ENCODE results near the gene ACAD9. TPM values are rescaled to one million over a fixed set of nuclear protein-coding genes. Genes with fewer than 3 reads are reported as not detected.

ACAD9 gene
- total and polyA plus RNA-seq, 3 experiments from 2014 or later = 19.8 to 51.2 (median 50.5) TPM

- no peak overlapping the region for H3K27ac ChIP-seq (ENCODE audit: low read depth, low read length)
- no peaks in the 10 kb centered on the region for H3K27me3 ChIP-seq (ENCODE audit: insufficient read depth, low read length, poor library complexity, severe bottlenecking)
- no peaks in the 10 kb centered on the region for H3K4me1 Mint-ChIP-seq
- DNase-seq = no peak
- H3K36me3 Mint-ChIP-seq = peaks cover 3 to 93% (median 11%) of the 10 kb centered on the region in 3 donors
- H3K4me3 Mint-ChIP-seq = no peak overlapping the region
- H3K4me3 ChIP-seq (ENCODE audit: low read length) = no peak overlapping the region
- peak overlapping the region in 2 of 8 donors; percentile 82 to 88 for H3K27ac Mint-ChIP-seq
- H3K4me1 ChIP-seq (ENCODE audit: insufficient read depth, low read length) = no peaks in the 10 kb centered on the region
- no peaks in the 10 kb centered on the region for H3K9me3 Mint-ChIP-seq
- H3K36me3 ChIP-seq (ENCODE audit: insufficient read depth, low read length) = peaks cover 68% of the 10 kb centered on the region
- H3K27me3 Mint-ChIP-seq = no peaks in the 10 kb centered on the region
- ChIA-PET CTCF (no interaction called here), POLR2A (no interaction called here)
- H3K9me3 ChIP-seq (ENCODE audit: low read length) = no peaks in the 10 kb centered on the region
Observed at GRCh38 chr3:128906804-128907525, 27.5 kb downstream of the ACAD9 start.

- no peak overlapping the region for H3K4me3 Mint-ChIP-seq
- CTCF ChIA-PET = no interaction called here
- Histone ChIP-seq H3K36me3 (ENCODE audit: insufficient read depth, low read length) (peaks cover 71% of the 10 kb centered on the region), H3K27ac (ENCODE audit: low read depth, low read length) (no peak overlapping the region), H3K27me3 (ENCODE audit: insufficient read depth, low read length, poor library complexity, severe bottlenecking) (no peaks in the 10 kb centered on the region), H3K4me3 (ENCODE audit: low read length) (no peak overlapping the region), H3K9me3 (ENCODE audit: low read length) (no peaks in the 10 kb centered on the region), H3K4me1 (ENCODE audit: insufficient read depth, low read length) (no peaks in the 10 kb centered on the region)
- H3K27ac Mint-ChIP-seq = no peak overlapping the region
- H3K9me3 Mint-ChIP-seq = no peaks in the 10 kb centered on the region
- H3K27me3 Mint-ChIP-seq = no peaks in the 10 kb centered on the region
- H3K4me1 Mint-ChIP-seq = no peaks in the 10 kb centered on the region
- no peak for DNase-seq
- POLR2A ChIA-PET = no interaction called here
- peaks cover 3 to 95% (median 19%) of the 10 kb centered on the region in 3 donors for H3K36me3 Mint-ChIP-seq
Observed at GRCh38 chr3:128907706-128908445, 28.5 kb downstream of the ACAD9 start.

- H3K9me3 ChIP-seq (ENCODE audit: low read length) = no peaks in the 10 kb centered on the region
- H3K4me1 ChIP-seq (ENCODE audit: insufficient read depth, low read length) = no peaks in the 10 kb centered on the region
- Mint-ChIP-seq H3K27me3 (no peaks in the 10 kb centered on the region), H3K4me1 (no peaks in the 10 kb centered on the region), H3K27ac (no peak overlapping the region), H3K36me3 (peaks cover 3 to 96% (median 21%) of the 10 kb centered on the region in 3 donors), H3K9me3 (no peaks in the 10 kb centered on the region), H3K4me3 (no peak overlapping the region)
- no peak overlapping the region for H3K4me3 ChIP-seq (ENCODE audit: low read length)
- no peak overlapping the region for H3K27ac ChIP-seq (ENCODE audit: low read depth, low read length)
- ChIA-PET POLR2A (no interaction called here), CTCF (no interaction called here)
- DNase-seq = no peak
- H3K36me3 ChIP-seq (ENCODE audit: insufficient read depth, low read length) = peaks cover 65% of the 10 kb centered on the region
- no peaks in the 10 kb centered on the region for H3K27me3 ChIP-seq (ENCODE audit: insufficient read depth, low read length, poor library complexity, severe bottlenecking)
Observed at GRCh38 chr3:128908951-128909350, 29.5 kb downstream of the ACAD9 start.

GRCh38 chr3:128910006-128910405, 30.6 kb downstream of the ACAD9 start:
- Histone ChIP-seq H3K9me3 (ENCODE audit: low read length) (no peaks in the 10 kb centered on the region), H3K4me3 (ENCODE audit: low read length) (no peak overlapping the region), H3K36me3 (ENCODE audit: insufficient read depth, low read length) (peaks cover 68% of the 10 kb centered on the region), H3K27me3 (ENCODE audit: insufficient read depth, low read length, poor library complexity, severe bottlenecking) (no peaks in the 10 kb centered on the region), H3K4me1 (ENCODE audit: insufficient read depth, low read length) (no peaks in the 10 kb centered on the region), H3K27ac (ENCODE audit: low read depth, low read length) (no peak overlapping the region)
- ChIA-PET CTCF (no interaction called here), POLR2A (no interaction called here)
- H3K27me3 Mint-ChIP-seq = no peaks in the 10 kb centered on the region
- H3K4me3 Mint-ChIP-seq = no peak overlapping the region
- peaks cover 3 to 96% (median 19%) of the 10 kb centered on the region in 3 donors for H3K36me3 Mint-ChIP-seq
- H3K9me3 Mint-ChIP-seq = no peaks in the 10 kb centered on the region
- H3K4me1 Mint-ChIP-seq = no peaks in the 10 kb centered on the region
- H3K27ac Mint-ChIP-seq = no peak overlapping the region
- no peak for DNase-seq

DNA sequence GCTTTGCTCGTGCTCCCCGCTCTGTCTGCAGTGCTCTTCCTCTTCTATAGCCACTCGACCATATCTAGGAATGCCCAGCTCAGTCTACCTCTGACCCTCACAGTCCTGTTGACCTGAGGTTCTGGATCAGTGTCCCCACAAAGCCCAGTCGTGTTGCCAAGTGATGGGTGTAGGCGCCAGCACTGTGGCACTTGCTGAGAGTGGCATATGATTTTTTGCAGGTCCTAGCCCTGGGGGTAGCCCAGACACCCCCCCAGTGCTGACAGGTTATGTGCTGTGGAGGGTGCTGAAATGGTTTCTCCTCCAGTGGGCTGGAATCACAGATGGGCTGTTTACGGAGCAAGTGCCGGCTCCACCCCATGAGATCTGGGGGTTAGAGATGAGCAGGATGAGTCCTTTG, 32.5 kb downstream of the ACAD9 start:
- no peaks in the 10 kb centered on the region for H3K4me1 ChIP-seq (ENCODE audit: insufficient read depth, low read length)
- H3K4me3 ChIP-seq (ENCODE audit: low read length) = no peak overlapping the region
- H3K27me3 ChIP-seq (ENCODE audit: insufficient read depth, low read length, poor library complexity, severe bottlenecking) = no peaks in the 10 kb centered on the region
- CTCF ChIA-PET = interaction anchor here (0.9 kb wide), 1 partner anchor 177 kb away, joined by 3 read pairs; no protein-coding TSS in a partner anchor
- no peak for DNase-seq
- H3K9me3 ChIP-seq (ENCODE audit: low read length) = no peaks in the 10 kb centered on the region
- POLR2A ChIA-PET = no interaction called here
- Mint-ChIP-seq H3K4me3 (no peak overlapping the region), H3K9me3 (no peaks in the 10 kb centered on the region), H3K27me3 (no peaks in the 10 kb centered on the region), H3K27ac (peak overlapping the region in 3 of 8 donors; percentile 11 to 76 (median 17)), H3K4me1 (no peaks in the 10 kb centered on the region), H3K36me3 (peaks cover 0 to 94% (median 15%) of the 10 kb centered on the region in 3 donors)
- H3K27ac ChIP-seq (ENCODE audit: low read depth, low read length) = no peak overlapping the region
- H3K36me3 ChIP-seq (ENCODE audit: insufficient read depth, low read length) = peaks cover 56% of the 10 kb centered on the region

DNA sequence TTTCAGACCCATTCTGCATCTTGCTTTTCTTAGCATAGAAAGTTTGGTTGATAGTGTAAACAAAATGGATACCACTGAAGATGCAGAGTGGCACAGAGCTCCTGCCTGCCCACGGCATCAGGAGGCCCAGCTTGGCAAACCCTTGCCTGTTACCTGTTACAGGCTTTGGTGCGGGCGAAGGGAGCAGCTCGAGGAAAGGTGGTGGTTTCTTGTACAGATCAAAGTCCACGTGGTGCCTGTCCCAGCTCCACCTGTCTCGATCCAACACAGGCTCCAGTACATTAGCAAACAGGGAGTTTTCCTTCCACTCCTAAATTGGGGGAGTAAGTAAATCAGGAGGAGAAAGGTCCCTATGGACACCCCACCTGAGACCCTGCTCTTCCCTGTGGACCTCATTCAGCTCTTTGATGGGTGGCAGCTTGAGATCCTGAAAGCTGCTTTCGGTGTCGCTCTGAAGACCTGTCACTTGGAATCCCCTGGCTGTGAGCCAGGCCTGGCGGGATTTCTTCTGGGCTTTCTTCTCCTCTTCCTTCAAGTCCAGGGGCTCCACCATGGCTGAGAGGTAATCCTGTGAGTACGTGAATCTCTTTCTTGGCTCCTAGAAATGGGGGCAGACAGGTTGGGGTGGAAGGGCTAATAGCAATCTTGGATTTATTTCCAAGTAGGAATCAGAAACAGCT, 35.7 kb downstream of the ACAD9 start:
- H3K36me3 Mint-ChIP-seq = peaks cover 6 to 85% (median 22%) of the 10 kb centered on the region in 3 donors
- CTCF ChIA-PET = interaction anchor here (1.1 kb wide), 1 partner anchor 9 kb away, joined by 3 read pairs; no protein-coding TSS in a partner anchor
- peak overlapping the region in 2 of 8 donors; percentile 8 to 50 for H3K27ac Mint-ChIP-seq

GRCh38 chr3:128917291-128917690, 37.9 kb downstream of the ACAD9 start:
- ChIA-PET POLR2A (no interaction called here), CTCF (no interaction called here)
- Mint-ChIP-seq H3K4me1 (peaks cover 3 to 10% (median 9%) of the 10 kb centered on the region in 3 donors), H3K27me3 (no peaks in the 10 kb centered on the region), H3K36me3 (peaks cover 6 to 67% (median 20%) of the 10 kb centered on the region in 3 donors), H3K9me3 (peaks cover 0 to 3% (median 0%) of the 10 kb centered on the region in 5 donors), H3K4me3 (no peak overlapping the region), H3K27ac (peak overlapping the region in 6 of 8 donors; percentile 13 to 86 (median 64))
- Histone ChIP-seq H3K9me3 (ENCODE audit: low read length) (no peaks in the 10 kb centered on the region), H3K4me3 (ENCODE audit: low read length) (no peak overlapping the region), H3K27me3 (ENCODE audit: insufficient read depth, low read length, poor library complexity, severe bottlenecking) (no peaks in the 10 kb centered on the region), H3K27ac (ENCODE audit: low read depth, low read length) (no peak overlapping the region), H3K4me1 (ENCODE audit: insufficient read depth, low read length) (peaks cover 3% of the 10 kb centered on the region), H3K36me3 (ENCODE audit: insufficient read depth, low read length) (peaks cover 21% of the 10 kb centered on the region)
- DNase-seq = no peak

More for the DNA sequence above, 35.7 kb downstream of the ACAD9 start:
- Mint-ChIP-seq H3K9me3 (peaks cover 0 to 3% (median 0%) of the 10 kb centered on the region in 5 donors), H3K4me3 (no peak overlapping the region), H3K27me3 (no peaks in the 10 kb centered on the region), H3K4me1 (no peaks in the 10 kb centered on the region)
- Histone ChIP-seq H3K27ac (ENCODE audit: low read depth, low read length) (no peak overlapping the region), H3K4me1 (ENCODE audit: insufficient read depth, low read length) (no peaks in the 10 kb centered on the region), H3K27me3 (ENCODE audit: insufficient read depth, low read length, poor library complexity, severe bottlenecking) (no peaks in the 10 kb centered on the region), H3K36me3 (ENCODE audit: insufficient read depth, low read length) (peaks cover 35% of the 10 kb centered on the region), H3K9me3 (ENCODE audit: low read length) (no peaks in the 10 kb centered on the region), H3K4me3 (ENCODE audit: low read length) (no peak overlapping the region)
- DNase-seq = no peak
- POLR2A ChIA-PET = no interaction called here

GRCh38 chr3:128919988-128920387, 40.6 kb downstream of the ACAD9 start:
- H3K27ac Mint-ChIP-seq = peak overlapping the region in 3 of 8 donors; percentile 21 to 77 (median 52)
- H3K4me3 ChIP-seq (ENCODE audit: low read length) = no peak overlapping the region
- H3K9me3 ChIP-seq (ENCODE audit: low read length) = peaks cover 4% of the 10 kb centered on the region
- peaks cover 24 to 34% (median 28%) of the 10 kb centered on the region in 3 donors for H3K4me1 Mint-ChIP-seq
- no peaks in the 10 kb centered on the region for H3K27me3 ChIP-seq (ENCODE audit: insufficient read depth, low read length, poor library complexity, severe bottlenecking)
- H3K36me3 ChIP-seq (ENCODE audit: insufficient read depth, low read length) = no peaks in the 10 kb centered on the region
- POLR2A ChIA-PET = interaction anchor here (0.6 kb wide), 1 partner anchor 25 kb away, joined by 8 read pairs; no protein-coding TSS in a partner anchor
- DNase-seq = no peak
- CTCF ChIA-PET = no interaction called here
- H3K27me3 Mint-ChIP-seq = no peaks in the 10 kb centered on the region
- peaks cover 0 to 3% (median 0%) of the 10 kb centered on the region in 5 donors for H3K9me3 Mint-ChIP-seq
- peaks cover 23% of the 10 kb centered on the region for H3K4me1 ChIP-seq (ENCODE audit: insufficient read depth, low read length)
- H3K27ac ChIP-seq (ENCODE audit: low read depth, low read length) = no peak overlapping the region
- peaks cover 6 to 40% (median 11%) of the 10 kb centered on the region in 3 donors for H3K36me3 Mint-ChIP-seq
- H3K4me3 Mint-ChIP-seq = no peak overlapping the region
